GM21360 (cell line): ENCODE results near the gene OBSCN.
"Not testable (repeated sequence)": the region's sequence is repeated elsewhere in the genome, so short reads cannot be mapped to it uniquely, and the experiment has no call there.

Experiments
- ATAC-seq: cut with Tn5 transposase; IDR thresholded peaks from one replicate; pipeline ENCODE4 v1.9.1; 2021; ENCODE audit warnings: mild to moderate bottlenecking, moderate library complexity; ENCODE audit not compliant: unreplicated experiment

Gene OBSCN

GRCh38 chr1:228211531-228212414 lies 3.9 kb downstream of the OBSCN start:
- no peak for ATAC-seq

- ATAC-seq: no peak
These were observed 4.6 kb downstream of the OBSCN start for GRCh38 chr1:228212415-228212965.

DNA sequence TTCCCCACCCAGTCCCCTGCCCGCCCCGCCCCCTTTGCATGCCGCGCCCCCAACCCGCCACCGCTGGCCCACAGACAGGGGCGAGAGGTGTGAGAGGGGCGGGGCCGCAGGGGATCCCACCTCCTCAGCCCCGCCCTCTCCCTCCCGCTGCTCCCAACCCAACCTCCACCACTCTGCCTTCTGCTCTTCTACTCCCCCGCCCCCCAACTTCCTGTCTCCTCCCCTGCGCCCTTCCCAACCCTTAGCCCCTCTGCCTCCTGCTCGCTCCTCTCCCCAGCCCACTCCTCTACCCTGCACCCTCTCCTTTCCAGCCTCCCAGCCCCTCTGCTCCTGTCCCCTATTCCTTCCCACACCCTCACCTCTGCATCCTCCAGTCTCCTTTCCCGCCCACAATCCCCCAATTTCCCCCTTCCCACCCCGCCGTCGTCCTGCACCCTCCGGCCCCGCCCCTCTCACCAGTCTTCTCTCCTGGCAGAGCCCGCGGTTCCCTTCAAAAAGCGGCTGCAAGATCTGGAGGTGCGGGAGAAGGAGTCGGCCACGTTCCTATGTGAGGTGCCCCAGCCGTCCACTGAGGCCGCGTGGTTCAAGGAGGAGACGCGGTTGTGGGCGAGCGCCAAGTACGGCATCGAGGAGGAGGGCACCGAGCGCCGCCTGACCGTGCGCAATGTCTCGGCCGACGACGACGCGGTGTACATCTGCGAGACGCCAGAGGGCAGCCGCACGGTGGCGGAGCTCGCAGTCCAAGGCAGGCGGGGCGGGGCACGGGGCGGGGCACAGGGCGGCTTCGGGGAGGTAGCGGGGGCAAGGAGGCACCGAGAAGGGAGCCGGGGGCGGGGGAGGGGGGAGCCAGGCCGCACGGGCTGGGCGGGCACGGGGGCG lies 5.4 kb downstream of the OBSCN start:
- ATAC-seq: peak; percentile 89

DNA sequence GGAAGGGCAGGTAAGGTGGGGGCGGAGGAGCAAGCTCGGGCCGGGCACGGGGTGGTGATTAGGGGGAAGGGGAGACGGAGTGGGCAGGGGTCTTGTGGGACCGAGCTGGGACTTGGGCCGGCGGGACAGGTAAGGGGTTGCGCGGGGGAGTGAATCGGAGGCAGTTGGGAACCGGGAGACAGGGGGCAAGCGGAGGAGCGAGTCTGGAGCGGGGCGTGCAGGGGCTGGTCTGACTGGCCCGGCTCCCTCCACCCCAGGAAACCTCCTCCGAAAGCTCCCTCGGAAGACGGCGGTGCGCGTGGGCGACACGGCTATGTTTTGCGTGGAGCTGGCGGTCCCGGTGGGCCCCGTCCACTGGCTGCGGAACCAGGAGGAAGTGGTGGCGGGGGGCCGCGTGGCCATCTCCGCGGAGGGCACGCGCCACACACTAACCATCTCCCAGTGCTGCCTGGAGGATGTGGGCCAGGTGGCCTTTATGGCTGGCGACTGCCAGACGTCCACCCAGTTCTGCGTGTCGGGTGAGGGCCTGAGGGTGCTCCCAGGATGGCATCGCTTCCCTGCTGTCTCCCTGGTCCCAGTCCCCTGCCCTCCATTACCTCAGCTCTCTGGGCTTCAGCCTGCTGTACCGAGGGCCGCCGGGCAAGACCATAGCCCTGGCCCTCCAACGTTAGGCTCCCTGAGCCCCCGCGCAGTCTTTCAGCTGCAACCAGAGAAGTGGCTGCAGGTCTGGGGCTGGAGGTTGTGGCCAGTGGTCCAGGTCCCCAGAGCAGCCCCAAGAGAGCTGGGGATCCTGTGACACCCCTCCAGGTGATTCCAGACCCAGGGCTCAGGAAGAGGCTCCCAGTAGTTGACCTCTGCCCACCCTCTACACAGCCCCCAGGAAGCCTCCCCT lies 6.3 kb downstream of the OBSCN start:
- no peak for ATAC-seq

GRCh38 chr1:228214921-228215662 lies 7.2 kb downstream of the OBSCN start:
- no peak for ATAC-seq

DNA sequence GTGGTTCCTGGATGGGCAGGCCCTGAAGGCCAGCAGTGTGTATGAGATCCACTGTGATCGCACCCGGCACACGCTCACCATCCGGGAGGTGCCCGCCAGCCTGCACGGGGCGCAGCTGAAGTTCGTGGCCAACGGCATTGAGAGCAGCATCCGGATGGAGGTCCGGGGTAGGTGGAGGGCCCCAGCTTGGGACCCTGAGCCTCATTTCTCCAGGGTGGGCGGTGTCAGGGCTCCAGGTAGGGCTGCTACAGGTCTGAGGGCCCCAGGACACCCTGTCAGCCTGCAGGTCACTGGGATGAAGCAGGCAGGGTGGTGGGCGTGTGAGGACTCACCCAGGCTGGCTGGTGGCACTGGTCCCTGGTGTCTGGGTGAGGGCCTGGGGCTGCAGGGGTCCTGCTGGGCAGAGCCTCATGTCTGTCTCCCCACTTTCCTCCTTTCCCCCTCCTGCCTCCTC lies 7.8 kb downstream of the OBSCN start:
- ATAC-seq: no peak

GRCh38 chr1:228216371-228217320 lies 8.8 kb downstream of the OBSCN start:
- ATAC-seq: no peak

DNA sequence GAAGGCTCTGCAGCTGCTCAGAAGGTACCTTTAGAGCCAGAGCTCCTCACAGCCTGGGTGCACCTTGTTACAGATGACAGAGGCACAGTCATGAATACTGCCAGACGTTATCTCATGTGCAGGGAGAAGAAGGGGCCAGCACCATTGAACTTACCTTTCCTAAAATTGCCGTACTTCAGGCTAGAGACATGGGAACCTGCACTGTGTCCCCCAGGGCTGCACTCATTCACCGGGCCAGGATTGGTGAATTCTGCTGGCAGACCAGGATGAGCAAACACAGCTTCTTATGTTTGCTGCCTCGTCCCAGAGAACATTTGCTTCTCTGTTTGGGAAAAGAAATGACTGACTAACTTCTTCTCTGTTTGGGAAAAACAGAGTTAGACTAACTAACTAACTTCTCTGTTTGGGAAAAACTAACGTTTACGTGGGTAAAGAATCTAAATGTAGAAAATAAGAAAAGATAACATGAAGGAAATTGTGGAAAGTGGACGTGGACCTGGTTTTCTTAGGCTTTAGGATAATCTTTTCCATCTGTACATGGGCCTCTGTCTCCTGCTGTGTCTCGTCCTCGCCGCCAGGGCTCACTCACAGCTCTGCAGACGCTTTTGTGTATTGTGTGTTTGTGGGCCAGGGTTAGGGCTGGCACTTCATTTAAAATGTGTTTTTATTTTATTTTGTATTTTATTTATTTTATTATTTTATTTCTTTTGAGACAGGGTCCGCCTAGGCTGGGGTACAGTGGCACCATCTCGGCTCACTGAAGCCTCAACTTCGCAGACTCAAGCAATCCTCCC lies 9.9 kb downstream of the OBSCN start:
- ATAC-seq: no peak

- no peak for ATAC-seq
These were observed 10.8 kb downstream of the OBSCN start for GRCh38 chr1:228218513-228219244.

- ATAC-seq: no peak
These were observed 11.6 kb downstream of the OBSCN start for GRCh38 chr1:228219245-228219961.

DNA sequence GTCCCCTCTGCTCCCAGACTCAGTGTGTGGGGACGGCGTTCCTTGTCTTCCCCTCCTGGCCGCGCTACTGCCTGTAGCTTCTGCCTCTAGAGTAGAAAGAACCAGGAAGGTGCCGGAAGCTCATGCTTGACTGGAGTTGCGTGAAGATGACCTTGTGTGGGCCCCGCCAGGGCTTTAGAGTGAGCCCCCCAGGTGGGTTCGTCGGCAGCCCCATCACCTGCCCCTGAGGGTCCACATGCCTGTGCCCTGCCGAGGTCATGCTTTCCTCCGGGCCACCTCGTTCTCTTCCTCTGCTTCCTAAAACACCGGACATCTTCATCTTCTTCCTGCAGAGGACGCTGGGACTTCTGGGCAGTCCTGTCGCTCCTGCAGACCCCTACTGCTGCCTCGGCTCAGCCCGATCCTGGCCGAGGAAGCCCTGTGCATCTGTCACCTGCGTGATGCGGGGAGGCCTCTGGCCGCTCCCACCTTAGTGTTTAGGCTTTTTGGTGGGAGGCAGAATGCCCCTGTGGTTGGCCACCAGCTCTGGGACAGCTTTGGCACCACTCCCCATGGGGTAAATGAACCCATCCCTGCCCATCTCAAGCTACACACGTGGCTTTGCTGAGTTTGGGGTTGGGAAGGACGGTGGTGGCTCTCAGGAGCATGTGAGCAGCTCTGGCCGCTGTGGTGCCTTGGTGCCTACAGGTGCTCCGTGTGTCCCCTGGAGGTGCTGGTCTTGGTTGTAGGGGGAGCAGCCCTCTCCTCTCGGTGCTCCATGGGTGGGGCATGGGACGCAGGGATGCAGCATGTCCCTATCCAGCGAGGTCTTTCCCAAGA lies 12.3 kb downstream of the OBSCN start:
- ATAC-seq: no peak

- ATAC-seq: not testable (repeated sequence)
These were observed 13.3 kb downstream of the OBSCN start for GRCh38 chr1:228221097-228221496.

GRCh38 chr1:228222548-228222947 lies 14.7 kb downstream of the OBSCN start:
- no peak for ATAC-seq

GRCh38 chr1:228224198-228225164 lies 16.6 kb downstream of the OBSCN start:
- ATAC-seq: no peak
